ENCODE data around the gene EML4. TPM values are rescaled to one million over a fixed set of nuclear protein-coding genes. Genes with fewer than 3 reads are reported as not detected.

EML4 gene
- total and polyA plus RNA-seq, 9 donors: 11.6 to 46.5 (median 31.5) TPM

DNA sequence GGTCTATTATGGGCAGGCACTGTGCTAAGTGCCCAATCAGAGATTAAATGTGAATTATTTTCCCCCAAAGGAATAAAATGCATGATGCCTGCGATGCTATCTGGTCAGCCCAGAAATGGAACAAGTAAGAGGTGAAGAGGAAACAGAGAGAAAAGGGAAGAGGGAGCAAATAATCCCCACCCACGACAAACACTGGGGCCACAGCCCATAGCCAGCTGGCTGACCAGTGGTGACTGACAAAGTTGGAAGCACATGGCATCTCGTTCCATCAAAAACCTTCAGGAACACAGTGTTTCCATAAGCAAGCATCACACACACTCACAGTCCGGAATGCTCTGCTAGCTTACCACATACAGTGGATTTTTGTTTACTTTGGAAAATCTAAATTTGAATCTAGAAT is 213.0 kb downstream of the EML4 start:
- Histone ChIP-seq H3K27ac (no peak overlapping the region), H3K27me3 (no peaks in the 10 kb centered on the region), H3K36me3 (no peaks in the 10 kb centered on the region), H3K9me3 (no peaks in the 10 kb centered on the region), H3K4me1 (ENCODE audit: insufficient read depth) (peaks cover 4% of the 10 kb centered on the region), H3K4me3 (no peak overlapping the region)
- 86 to 93% (median 90%) methylated on average over 4 of the region's 4 CpGs for WGBS, 3 donors
- no peak for TF ChIP-seq EP300 (IDR thresholded peaks at IDR 0.05)
- TF ChIP-seq, protein P1, sequence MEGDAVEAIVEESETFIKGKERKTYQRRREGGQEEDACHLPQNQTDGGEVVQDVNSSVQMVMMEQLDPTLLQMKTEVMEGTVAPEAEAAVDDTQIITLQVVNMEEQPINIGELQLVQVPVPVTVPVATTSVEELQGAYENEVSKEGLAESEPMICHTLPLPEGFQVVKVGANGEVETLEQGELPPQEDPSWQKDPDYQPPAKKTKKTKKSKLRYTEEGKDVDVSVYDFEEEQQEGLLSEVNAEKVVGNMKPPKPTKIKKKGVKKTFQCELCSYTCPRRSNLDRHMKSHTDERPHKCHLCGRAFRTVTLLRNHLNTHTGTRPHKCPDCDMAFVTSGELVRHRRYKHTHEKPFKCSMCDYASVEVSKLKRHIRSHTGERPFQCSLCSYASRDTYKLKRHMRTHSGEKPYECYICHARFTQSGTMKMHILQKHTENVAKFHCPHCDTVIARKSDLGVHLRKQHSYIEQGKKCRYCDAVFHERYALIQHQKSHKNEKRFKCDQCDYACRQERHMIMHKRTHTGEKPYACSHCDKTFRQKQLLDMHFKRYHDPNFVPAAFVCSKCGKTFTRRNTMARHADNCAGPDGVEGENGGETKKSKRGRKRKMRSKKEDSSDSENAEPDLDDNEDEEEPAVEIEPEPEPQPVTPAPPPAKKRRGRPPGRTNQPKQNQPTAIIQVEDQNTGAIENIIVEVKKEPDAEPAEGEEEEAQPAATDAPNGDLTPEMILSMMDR (IDR thresholded peaks at IDR 0.05): no peak
- TF ChIP-seq POLR2A (IDR thresholded peaks at IDR 0.05): no peak
- intact Hi-C loops (cut with DNase I): no loop called here
- DNase-seq: no peak

Other genes with a start within 250 kb of the EML4 start
- gene PKDCC, start 121.3 kb upstream of the EML4 start, total RNA-seq: 100 to 1,000 TPM in 6 of 7 donors, 10 to 100 TPM in 1; 90.6 to 576 (median 272) TPM
- gene PKDCC, start 121.3 kb upstream of the EML4 start, polyA plus RNA-seq: 100 to 1,000 TPM in 1 of 2 donors, 10 to 100 TPM in 1; 58.5 to 117 TPM
- 100 to 1,000 TPM; 130 to 294 (median 162) TPM for gene COX7A2L, start 191.9 kb downstream of the EML4 start, total RNA-seq
- gene COX7A2L, start 191.9 kb downstream of the EML4 start, polyA plus RNA-seq: 100 to 1,000 TPM; 189 to 254 TPM

All from ovary (tissue), 9 donors.